Prostate gland (tissue), 2 donors: ENCODE results near the gene OR2B6.

Experiments used
- POLR2A ChIP-seq: fragments of 450-650 bp; IDR thresholded peaks from one replicate; pipeline ENCODE4 v1.6.1; 2016; ENCODE audit warnings: antibody characterized with exemption, mild to moderate bottlenecking
- POLR2AphosphoS5 ChIP-seq: sonication (generic); formaldehyde crosslinking; IDR thresholded peaks from one replicate; pipeline ENCODE4 v1.6.1; 2017; ENCODE audit warnings: antibody characterized with exemption
- TF ChIP-seq, protein P1 (sequence below), 4 experiments: fragments of 200-600 bp in 2 of 4; fragments of 450-650 bp in 2 of 4; sonication (generic) in 2 of 4; IDR thresholded peaks; 1 replicate in 3 of 4; 2 replicates in 1 of 4; pipeline ENCODE4 v1.5.1; 2016 to 2019; ENCODE audit warnings: antibody characterized with exemption in 4 of 4, mild to moderate bottlenecking in 2 of 4, moderate library complexity in 2 of 4

DNA sequence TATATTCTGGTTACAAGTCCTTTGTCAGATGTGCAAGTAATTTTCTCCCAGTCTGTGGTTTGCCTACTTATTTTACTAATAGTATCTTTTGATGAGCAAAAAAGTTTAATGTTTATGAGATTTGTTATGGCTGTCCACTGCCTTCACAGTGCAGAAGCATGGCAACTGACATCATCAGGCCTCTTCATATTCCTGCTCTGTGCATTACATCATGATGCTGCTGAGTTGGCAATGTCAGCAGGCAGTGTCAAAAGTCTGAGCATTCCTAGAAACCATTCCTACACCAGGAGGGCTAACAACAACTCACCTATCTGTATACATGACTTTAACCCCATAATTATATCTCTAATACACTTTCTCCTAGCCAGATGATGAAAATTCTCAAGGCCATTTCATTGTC, 34.1 kb upstream of the OR2B6 start:
- TF ChIP-seq, protein P1, sequence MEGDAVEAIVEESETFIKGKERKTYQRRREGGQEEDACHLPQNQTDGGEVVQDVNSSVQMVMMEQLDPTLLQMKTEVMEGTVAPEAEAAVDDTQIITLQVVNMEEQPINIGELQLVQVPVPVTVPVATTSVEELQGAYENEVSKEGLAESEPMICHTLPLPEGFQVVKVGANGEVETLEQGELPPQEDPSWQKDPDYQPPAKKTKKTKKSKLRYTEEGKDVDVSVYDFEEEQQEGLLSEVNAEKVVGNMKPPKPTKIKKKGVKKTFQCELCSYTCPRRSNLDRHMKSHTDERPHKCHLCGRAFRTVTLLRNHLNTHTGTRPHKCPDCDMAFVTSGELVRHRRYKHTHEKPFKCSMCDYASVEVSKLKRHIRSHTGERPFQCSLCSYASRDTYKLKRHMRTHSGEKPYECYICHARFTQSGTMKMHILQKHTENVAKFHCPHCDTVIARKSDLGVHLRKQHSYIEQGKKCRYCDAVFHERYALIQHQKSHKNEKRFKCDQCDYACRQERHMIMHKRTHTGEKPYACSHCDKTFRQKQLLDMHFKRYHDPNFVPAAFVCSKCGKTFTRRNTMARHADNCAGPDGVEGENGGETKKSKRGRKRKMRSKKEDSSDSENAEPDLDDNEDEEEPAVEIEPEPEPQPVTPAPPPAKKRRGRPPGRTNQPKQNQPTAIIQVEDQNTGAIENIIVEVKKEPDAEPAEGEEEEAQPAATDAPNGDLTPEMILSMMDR (IDR thresholded peaks at IDR 0.05): no peak
- TF ChIP-seq POLR2A (no peak), POLR2AphosphoS5 (no peak)
